Small intestine (tissue), 16 donors: ENCODE data around the gene RNF151. TPM values are rescaled to one million over a fixed set of nuclear protein-coding genes. Genes with fewer than 3 reads are reported as not detected.
"Not testable (repeated sequence)": the region's sequence is repeated elsewhere in the genome, so short reads cannot be mapped to it uniquely, and the experiment has no call there.

Experiments
- DNase-seq, 2 donors: peaks; one replicate each; pipeline versions ENCODE4 v3.0.0 to v3.0.0-alpha.2; 2013
- FAIRE-seq: peaks from 2 replicates; lab custom pipeline; 2012; peaks lifted over from hg19 to GRCh38; lab: Jason Lieb, UNC
- H3K27ac ChIP-seq, 3 donors: one replicate each; pipeline ENCODE4 v1.5.1; 2013; ENCODE audit warnings: low read length in 2 of 3, mild to moderate bottlenecking in 2 of 3, control low read depth in 1 of 3, inconsistent platforms in 1 of 3, low read depth in 1 of 3, moderate library complexity in 1 of 3
- H3K27me3 ChIP-seq, 3 donors: one replicate each; pipeline ENCODE4 v1.6.1; 2013; ENCODE audit warnings: low read length in 3 of 3, inconsistent platforms in 1 of 3; ENCODE audit not compliant: control insufficient read depth in 3 of 3, insufficient read depth in 3 of 3
- H3K36me3 ChIP-seq, 3 donors: one replicate each; pipeline ENCODE4 v1.6.1; 2013; ENCODE audit warnings: low read length in 3 of 3, inconsistent platforms in 1 of 3, low read depth in 1 of 3, mild to moderate bottlenecking in 1 of 3, moderate library complexity in 1 of 3; ENCODE audit not compliant: control insufficient read depth in 3 of 3, insufficient read depth in 2 of 3
- H3K4me1 ChIP-seq, 3 donors: one replicate each; pipeline ENCODE4 v1.6.1; 2013; ENCODE audit warnings: low read length in 2 of 3, inconsistent platforms in 1 of 3, low read depth in 1 of 3, mild to moderate bottlenecking in 1 of 3, moderate library complexity in 1 of 3; ENCODE audit not compliant: control insufficient read depth in 3 of 3, insufficient read depth in 2 of 3
- H3K4me3 ChIP-seq, 3 donors: one replicate each; pipeline ENCODE4 v1.5.1; 2013; ENCODE audit warnings: low read length in 3 of 3, control low read depth in 1 of 3, inconsistent platforms in 1 of 3, low read depth in 1 of 3, mild to moderate bottlenecking in 1 of 3, moderate library complexity in 1 of 3
- H3K9me3 ChIP-seq, 2 donors: one replicate each; pipeline ENCODE4 v1.6.1; 2013; ENCODE audit warnings: low read depth in 1 of 2, low read length in 1 of 2; ENCODE audit not compliant: control insufficient read depth in 2 of 2, insufficient read depth in 1 of 2
- WGBS, 3 donors: extraction: QIAGEN DNeasy Blood & Tissue Kit; methylation state at CpG; one replicate each; pipeline ENCODE4 v1.1.7; 2013; 5-methylcytosine and 5-hydroxymethylcytosine counted together
- long read RNA-seq, 10 donors: transcript quantifications; one replicate each; lab custom pipeline, GENCODE V29; 2026
- polyA plus RNA-seq, 4 donors: library from polyadenylated mRNA; stranded (reverse) in 3 of 4; unstranded in 1 of 4; fragments of 200-250 nt in 3 of 4; fragments of 120-200 nt in 1 of 4; gene quantifications; one replicate each; pipeline versions ENCODE4 v1.2.1 to v1.2.3, GENCODE V29; 2013
- donor health status: healthy with polysubstance abuse.
- donor health status: control.
- donor health status: control.
- donor health status: Bipolar disorder and iron deficiency.
- donor health status: healthy.

The RNF151 gene, protein sequence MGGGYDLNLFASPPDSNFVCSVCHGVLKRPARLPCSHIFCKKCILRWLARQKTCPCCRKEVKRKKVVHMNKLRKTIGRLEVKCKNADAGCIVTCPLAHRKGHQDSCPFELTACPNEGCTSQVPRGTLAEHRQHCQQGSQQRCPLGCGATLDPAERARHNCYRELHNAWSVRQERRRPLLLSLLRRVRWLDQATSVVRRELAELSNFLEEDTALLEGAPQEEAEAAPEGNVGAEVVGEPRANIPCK
- under 1 TPM in 2 of 4 donors, not detected in 2; 0.09 to 0.18 TPM for polyA plus RNA-seq
- long read RNA-seq, donor 1 = 0 reads
- long read RNA-seq, donor 2 = 0 reads
- long read RNA-seq, donor 3 = 0 reads
- long read RNA-seq, donor 4 = 0 reads
- long read RNA-seq, donor 5 = 0 reads
- long read RNA-seq, donor 6 = 0 reads
- long read RNA-seq, donor 7 = 0 reads
- long read RNA-seq, donor 8 = 0 reads
- long read RNA-seq, donor 9 = 0 reads
- long read RNA-seq, donor 10 = 0 reads

DNA sequence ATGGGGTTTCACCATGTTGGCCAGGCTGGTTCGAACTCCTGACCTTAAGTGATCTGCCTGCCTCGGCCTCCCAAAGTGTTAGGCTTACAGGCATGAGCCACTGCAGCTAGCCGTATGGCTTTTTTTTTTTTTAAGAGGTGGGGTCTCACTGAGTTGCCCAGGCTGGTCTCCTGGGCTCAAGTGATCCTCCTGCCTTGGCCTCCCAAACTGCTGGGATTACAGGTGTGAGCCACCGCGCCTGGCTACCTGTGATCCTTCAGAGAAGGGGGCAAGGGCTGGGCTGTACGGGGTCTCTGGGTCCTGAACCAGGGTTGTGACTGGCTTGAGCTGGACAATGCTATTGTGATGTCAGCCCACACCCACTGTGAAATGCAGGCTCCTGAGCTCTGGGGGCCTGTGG lies at the start of gene RNF151:
Gene RNF151 (plus strand): TSS at position 397 of the 400 bp plus-strand sequence. CDS start 26 bp downstream, outside the sequence.
- Histone ChIP-seq H3K36me3 (peaks cover 3 to 31% (median 12%) of the 10 kb centered on the region in 3 donors), H3K4me1 (peaks cover 0 to 33% (median 2%) of the 10 kb centered on the region in 3 donors), H3K27me3 (no peaks in the 10 kb centered on the region), H3K9me3 (no peaks in the 10 kb centered on the region), H3K27ac (peak within 1 kb of the TSS; percentile 94 to 98 (median 98)), H3K4me3 (peak within 1 kb of the TSS in 2 of 3 donors; percentile 75 to 85)
- FAIRE-seq = no peak
- whole genome bisulfite sequencing, 3 donors = 95 to 96% (median 95%) methylated on average over 6 of the region's 6 CpGs
- DNase-seq = no peak

DNA sequence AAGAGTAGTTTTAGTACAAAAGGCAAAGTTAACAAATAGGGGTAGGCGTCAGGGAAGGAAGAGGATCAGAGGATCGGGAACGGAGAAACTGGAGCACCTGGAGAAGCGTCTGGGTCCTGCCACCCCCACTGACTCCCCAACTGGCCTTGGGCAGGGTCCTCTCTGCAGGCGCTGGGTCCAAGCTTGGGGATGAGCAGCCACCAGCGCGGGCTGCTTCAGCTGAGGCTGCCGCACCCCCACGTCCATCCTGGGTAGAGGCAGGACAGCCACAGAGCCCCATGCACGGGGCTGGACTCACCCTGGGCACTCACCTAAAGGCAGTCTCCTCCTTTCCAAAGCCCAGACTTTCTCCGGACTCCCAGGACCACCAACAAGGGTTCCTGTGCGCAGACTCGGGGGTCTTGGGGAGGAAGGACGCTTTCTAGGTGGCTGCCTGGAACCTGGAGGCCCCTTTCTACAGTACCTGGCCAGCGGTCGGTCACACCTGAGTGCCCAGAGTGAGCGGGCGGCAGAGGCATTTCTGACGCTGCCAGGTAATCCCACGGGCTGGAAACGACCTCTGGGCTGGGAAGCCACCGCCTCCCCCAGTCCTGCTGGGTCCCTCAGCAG lies 49.5 kb upstream of the RNF151 start:
- Histone ChIP-seq H3K4me1 (peaks cover 1 to 21% (median 3%) of the 10 kb centered on the region in 3 donors), H3K4me3 (no peak overlapping the region), H3K36me3 (no peaks in the 10 kb centered on the region), H3K27ac (no peak overlapping the region), H3K27me3 (peaks cover 11 to 71% (median 29%) of the 10 kb centered on the region in 3 donors), H3K9me3 (peaks cover 0 to 3% of the 10 kb centered on the region in 2 donors)
- WGBS, 3 donors = 5 to 12% (median 6%) methylated on average over 21 to 22 of the region's 22 CpGs
- FAIRE-seq (no peak), DNase-seq (no peak)

DNA sequence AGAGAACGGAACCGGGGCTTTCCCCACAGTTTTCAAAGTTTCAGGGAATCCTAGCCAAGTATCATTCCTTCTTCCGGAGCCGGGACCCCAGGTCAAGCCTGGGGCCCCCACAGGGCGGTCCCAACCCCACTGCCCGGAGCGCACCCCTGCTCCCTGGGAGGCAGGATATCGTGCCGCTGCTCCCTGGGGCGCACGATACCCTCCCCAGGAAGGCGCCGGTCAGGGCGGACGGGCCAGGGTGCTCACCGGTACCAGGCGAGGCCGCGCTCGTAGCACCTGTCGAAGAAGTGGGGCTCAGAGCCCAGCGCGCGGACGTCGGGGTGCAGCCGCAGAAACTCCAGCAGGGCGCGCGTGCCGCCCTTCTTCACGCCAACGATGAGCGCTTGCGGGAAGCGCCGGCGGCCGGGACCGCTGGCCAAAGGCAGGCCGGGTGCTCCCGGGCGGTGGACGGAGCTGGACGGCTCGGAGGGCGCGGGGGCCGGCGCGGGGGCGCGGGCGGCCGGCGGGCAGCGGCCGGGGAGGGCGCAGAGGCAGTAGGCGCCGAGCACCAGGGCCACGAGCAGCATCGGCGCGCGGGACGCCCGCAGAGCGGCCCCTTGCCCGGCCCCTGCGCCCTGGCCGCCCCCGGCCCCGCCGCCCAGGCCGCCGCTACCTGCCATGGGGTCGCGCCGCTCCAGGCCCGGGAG lies 48.8 kb upstream of the RNF151 start:
- DNase-seq = peak in 1 of 2 donors; percentile 31
- H3K9me3 ChIP-seq = peaks cover 0 to 3% of the 10 kb centered on the region in 2 donors
- H3K36me3 ChIP-seq = no peaks in the 10 kb centered on the region
- FAIRE-seq = no peak
- H3K27ac ChIP-seq = no peak overlapping the region
- H3K4me1 ChIP-seq = peaks cover 1 to 18% (median 3%) of the 10 kb centered on the region in 3 donors
- no peak overlapping the region for H3K4me3 ChIP-seq
- peaks cover 11 to 77% (median 31%) of the 10 kb centered on the region in 3 donors for H3K27me3 ChIP-seq
- 1 to 5% (median 3%) methylated on average over 25 to 81 of the region's 81 CpGs for WGBS, 3 donors

DNA sequence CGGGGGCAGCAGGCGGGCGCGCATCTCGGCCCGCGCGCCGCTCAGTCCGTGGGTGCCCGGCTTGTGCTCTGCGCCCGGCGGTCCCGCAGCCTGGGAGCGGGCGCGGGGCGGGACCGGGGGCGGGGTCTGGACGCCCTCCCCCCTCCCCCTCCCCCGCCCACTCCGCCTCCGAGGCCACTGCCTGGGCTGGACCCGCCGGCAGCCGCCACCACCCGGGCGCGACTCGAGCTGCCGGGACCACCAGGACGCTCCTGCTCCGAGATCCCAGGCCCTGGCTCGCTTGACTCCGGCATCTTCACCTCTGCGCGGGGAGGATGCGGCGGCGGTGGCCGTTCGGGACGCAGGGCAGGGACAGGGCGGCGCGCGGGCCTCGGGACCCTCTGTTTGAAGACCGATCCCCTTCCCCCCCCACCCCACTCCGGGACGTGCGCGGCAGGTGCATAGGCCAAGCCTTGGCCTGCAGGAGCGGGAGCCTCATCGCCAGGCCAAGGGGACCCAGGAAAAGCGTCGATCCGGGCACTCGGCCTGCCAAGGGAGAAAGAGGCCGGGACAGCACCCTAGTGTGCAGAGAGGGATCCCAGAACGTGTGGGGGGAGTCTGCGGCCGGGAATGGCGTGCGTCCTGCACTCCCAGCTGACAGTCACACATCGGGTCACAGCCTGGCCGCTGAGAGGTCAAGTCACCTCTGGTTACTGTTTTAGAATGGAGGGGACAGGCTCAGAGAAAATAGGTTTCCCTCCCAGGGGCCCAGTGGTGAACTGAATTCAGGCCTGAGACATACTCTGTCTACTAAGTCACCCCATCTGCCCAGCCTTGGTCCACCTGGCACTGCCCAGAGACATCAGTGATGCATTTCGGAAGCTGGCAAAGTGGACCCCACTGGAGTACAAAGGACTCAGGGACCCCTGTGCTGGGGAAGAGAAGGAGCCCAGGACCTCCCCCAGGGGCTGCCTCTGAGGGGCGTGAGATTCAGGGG lies 48.0 kb upstream of the RNF151 start, which contains the start of gene HS3ST6:
Gene HS3ST6 (minus strand): TSS at position 65 of the 976 bp plus-strand sequence. CDS start 92 bp downstream, outside the sequence.
- H3K4me1 ChIP-seq = peaks cover 0 to 19% (median 2%) of the 10 kb centered on the region in 3 donors
- H3K27me3 ChIP-seq = peaks cover 11 to 85% (median 35%) of the 10 kb centered on the region in 3 donors
- 4 to 9% (median 5%) methylated on average over 35 to 71 of the region's 71 CpGs for WGBS, 3 donors
- no peaks in the 10 kb centered on the region for H3K36me3 ChIP-seq
- FAIRE-seq (no peak), DNase-seq (no peak)
- no peak within 1 kb of the TSS for H3K27ac ChIP-seq
- H3K9me3 ChIP-seq = peaks cover 0 to 3% of the 10 kb centered on the region in 2 donors
- H3K4me3 ChIP-seq = no peak within 1 kb of the TSS

DNA sequence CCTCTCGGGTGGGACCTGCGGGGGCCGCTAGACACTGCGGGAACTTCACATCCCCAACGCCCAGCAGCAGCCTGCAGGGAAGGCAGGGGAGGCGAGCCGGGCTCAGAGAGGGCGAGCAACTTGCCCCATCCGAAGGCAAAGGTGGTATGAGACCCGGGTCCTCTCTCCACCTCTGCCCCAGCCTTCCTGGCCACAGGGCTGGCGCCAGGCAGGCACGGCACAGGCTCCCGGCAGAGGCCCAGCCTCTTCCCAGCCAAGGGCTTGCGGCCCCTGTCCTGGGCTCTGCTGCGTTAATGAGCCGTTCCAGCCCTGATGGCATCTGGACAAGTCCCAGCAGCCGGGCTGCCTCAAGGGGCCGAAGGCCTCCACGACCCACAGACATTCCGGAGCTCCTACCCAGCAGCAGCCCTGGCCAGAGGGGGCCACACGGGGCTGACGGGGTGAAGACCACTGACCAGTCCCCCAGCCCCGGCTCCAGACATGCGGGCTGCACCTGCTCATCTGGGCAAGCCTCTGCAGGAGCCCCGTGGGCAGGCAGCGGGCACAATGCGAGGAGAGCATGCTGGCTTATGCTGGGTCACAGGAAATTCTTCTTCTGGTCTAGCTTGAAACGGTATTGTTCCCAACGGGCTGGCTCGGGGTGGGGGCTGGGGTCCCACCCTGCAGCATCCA lies 47.2 kb upstream of the RNF151 start:
- no peak overlapping the region for H3K27ac ChIP-seq
- DNase-seq = no peak
- no peak for FAIRE-seq
- peaks cover 11 to 85% (median 37%) of the 10 kb centered on the region in 3 donors for H3K27me3 ChIP-seq
- H3K36me3 ChIP-seq = no peaks in the 10 kb centered on the region
- H3K4me1 ChIP-seq = peaks cover 0 to 15% (median 0%) of the 10 kb centered on the region in 3 donors
- 20 to 34% (median 26%) methylated on average over 22 to 30 of the region's 30 CpGs for WGBS, 3 donors
- H3K9me3 ChIP-seq = peaks cover 0 to 3% of the 10 kb centered on the region in 2 donors
- H3K4me3 ChIP-seq = no peak overlapping the region

DNA sequence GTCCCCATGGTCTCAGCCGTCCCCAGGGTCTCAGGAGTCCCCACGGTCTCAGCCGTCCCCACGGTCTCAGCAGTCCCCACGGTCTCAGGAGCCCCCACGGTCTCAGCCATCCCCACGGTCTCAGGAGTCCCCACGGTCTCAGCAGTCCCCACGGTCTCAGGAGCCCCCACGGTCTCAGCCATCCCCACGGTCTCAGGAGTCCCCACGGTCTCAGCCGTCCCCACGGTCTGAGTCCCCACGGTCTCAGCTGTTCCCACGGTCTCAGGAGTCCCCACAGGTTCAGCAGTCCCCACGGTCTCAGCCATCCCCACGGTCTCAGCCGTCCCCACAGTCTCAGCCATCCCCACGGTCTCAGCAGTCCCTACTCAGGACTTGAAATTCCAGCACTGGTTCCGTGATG lies 46.5 kb upstream of the RNF151 start:
- Histone ChIP-seq H3K4me1 (peaks cover 0 to 14% (median 0%) of the 10 kb centered on the region in 3 donors), H3K27me3 (peaks cover 11 to 79% (median 37%) of the 10 kb centered on the region in 3 donors)
- H3K27ac ChIP-seq, H3K36me3 ChIP-seq, FAIRE-seq, H3K9me3 ChIP-seq, DNase-seq, H3K4me3 ChIP-seq: not testable (repeated sequence)
- WGBS, 3 donors = 65 to 70% (median 67%) methylated on average over 20 to 21 of the region's 21 CpGs

DNA sequence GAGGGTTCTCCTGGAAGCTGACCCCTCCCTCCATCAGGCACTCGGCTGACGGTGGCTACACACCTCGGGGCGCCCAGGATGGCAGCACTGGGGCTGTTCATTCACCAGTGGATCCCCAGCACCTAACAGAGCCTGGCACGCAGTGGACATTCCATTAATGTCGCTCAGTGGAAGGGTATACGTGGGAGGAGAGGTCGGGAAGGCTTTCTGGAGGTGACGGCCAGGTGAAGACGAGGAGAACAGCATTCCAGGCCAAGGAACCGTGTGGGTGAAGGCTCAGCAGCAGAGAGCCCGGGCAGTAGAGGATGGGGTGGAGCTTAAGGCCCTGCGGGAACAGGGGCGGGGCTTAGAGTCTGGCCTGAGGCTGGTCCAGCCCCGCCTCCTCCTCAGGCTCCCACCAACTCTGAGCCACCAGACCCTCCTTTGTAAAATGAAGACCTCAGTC lies 45.9 kb upstream of the RNF151 start:
- DNase-seq (peak in 1 of 2 donors; percentile 52), FAIRE-seq (no peak)
- Histone ChIP-seq H3K4me1 (peaks cover 0 to 14% (median 0%) of the 10 kb centered on the region in 3 donors), H3K9me3 (peaks cover 0 to 3% of the 10 kb centered on the region in 2 donors), H3K27me3 (peaks cover 11 to 75% (median 37%) of the 10 kb centered on the region in 3 donors), H3K36me3 (no peaks in the 10 kb centered on the region), H3K4me3 (no peak overlapping the region), H3K27ac (no peak overlapping the region)
- 12 to 14% (median 13%) methylated on average over 15 of the region's 15 CpGs for WGBS, 3 donors
